GM23338 (cell line): ENCODE measurements around the gene MBNL1. TPM values are rescaled to one million over a fixed set of nuclear protein-coding genes. Genes with fewer than 3 reads are reported as not detected.
A peak's percentile ranks its signal among the peaks of the same experiment; 100 is the strongest.

ENCODE experiments used
- ATAC-seq: fragments of 200-7000 bp; cut with Tn5 transposase; 3 replicates; pipeline ENCODE4 v1.9.1; 2020
- DNase-seq: peaks from one replicate; pipeline ENCODE4 v3.0.0-alpha.2; 2015; ENCODE audit warnings: low spot score
- H2AFZ ChIP-seq: fragments of 200-600 bp; sonication (generic); 2 replicates; pipeline ENCODE4 v1.8.0; 2016; ENCODE audit warnings: antibody characterized with exemption, mild to moderate bottlenecking, moderate library complexity
- H3F3A ChIP-seq: fragments of 200-600 bp; sonication (generic); replicated peaks from 2 replicates; pipeline ENCODE4 v1.8.0; 2017; ENCODE audit warnings: antibody characterized with exemption, mixed run types, low read depth
- H3K27ac ChIP-seq: fragments of 200-600 bp; sonication (generic); 2 replicates; pipeline ENCODE4 v1.6.1; 2016; ENCODE audit warnings: low read depth
- H3K27me3 ChIP-seq: fragments of 200-600 bp; sonication (generic); 2 replicates; pipeline ENCODE4 v1.8.0; 2016; ENCODE audit warnings: mild to moderate bottlenecking, mixed run types, moderate library complexity; ENCODE audit not compliant: insufficient read depth
- H3K36me3 ChIP-seq: fragments of 200-600 bp; sonication (generic); 2 replicates; pipeline ENCODE4 v1.8.0; 2016; ENCODE audit warnings: mild to moderate bottlenecking; ENCODE audit not compliant: insufficient read depth
- H3K4me1 ChIP-seq: fragments of 200-600 bp; sonication (generic); 2 replicates; pipeline ENCODE4 v1.8.0; 2016; ENCODE audit warnings: mild to moderate bottlenecking, moderate library complexity; ENCODE audit not compliant: insufficient read depth
- H3K4me2 ChIP-seq: fragments of 200-600 bp; sonication (generic); 2 replicates; pipeline ENCODE4 v1.7.1; 2017; ENCODE audit warnings: mixed run types
- H3K4me3 ChIP-seq: fragments of 200-600 bp; sonication (generic); 2 replicates; pipeline ENCODE4 v1.6.1; 2016; ENCODE audit warnings: mixed run types
- H3K79me2 ChIP-seq: fragments of 200-600 bp; sonication (generic); replicated peaks from 2 replicates; pipeline ENCODE4 v1.8.0; 2017; ENCODE audit warnings: mild to moderate bottlenecking; ENCODE audit not compliant: insufficient read depth
- H3K9me2 ChIP-seq: fragments of 200-600 bp; sonication (generic); 2 replicates; pipeline ENCODE4 v1.8.0; 2017; ENCODE audit not compliant: insufficient read depth
- H4K20me1 ChIP-seq: fragments of 200-600 bp; sonication (generic); replicated peaks from 2 replicates; pipeline ENCODE4 v1.8.0; 2017; ENCODE audit warnings: mild to moderate bottlenecking; ENCODE audit not compliant: insufficient read depth
- H3K27ac Mint-ChIP-seq: 2 replicates; pipeline ENCODE4 v1.8.0; 2020; ENCODE audit warnings: inconsistent platforms, mild to moderate bottlenecking, moderate library complexity, mixed read lengths
- H3K27me3 Mint-ChIP-seq: 3 replicates; pipeline ENCODE4 v1.8.0; 2022; ENCODE audit warnings: low read depth, mild to moderate bottlenecking, moderate library complexity, mixed read lengths, inconsistent platforms; ENCODE audit not compliant: insufficient read depth, poor library complexity
- H3K36me3 Mint-ChIP-seq: 3 replicates; pipeline ENCODE4 v1.8.0; 2021; ENCODE audit warnings: low read depth, mild to moderate bottlenecking, inconsistent platforms, moderate library complexity, mixed read lengths
- H3K4me1 Mint-ChIP-seq: 3 replicates; pipeline ENCODE4 v1.8.0; 2020; ENCODE audit warnings: mild to moderate bottlenecking, inconsistent platforms, mixed read lengths
- H3K4me3 Mint-ChIP-seq: 3 replicates; pipeline ENCODE4 v1.8.0; 2021; ENCODE audit warnings: moderate library complexity, mild to moderate bottlenecking, inconsistent platforms, mixed read lengths
- H3K9me3 Mint-ChIP-seq: 3 replicates; pipeline ENCODE4 v1.8.0; 2020; ENCODE audit warnings: moderate library complexity, mild to moderate bottlenecking, inconsistent platforms, mixed read lengths
- CREB1 ChIP-seq: fragments of 250-450 bp; sonication (Bioruptor Pico); IDR thresholded peaks from 2 replicates; pipeline ENCODE4 v1.5.0; 2020; ENCODE audit warnings: low read depth, mild to moderate bottlenecking, moderate library complexity
- EZH2 ChIP-seq: fragments of 200-600 bp; sonication (generic); IDR thresholded peaks from one replicate; pipeline ENCODE4 v1.8.0; 2017; ENCODE audit warnings: antibody characterized with exemption, mild to moderate bottlenecking, low read depth; ENCODE audit not compliant: unreplicated experiment
- EZH2phosphoT487 ChIP-seq: fragments of 200-600 bp; sonication (generic); IDR thresholded peaks from one replicate; pipeline ENCODE4 v1.8.1; 2018; ENCODE audit warnings: antibody characterized with exemption; ENCODE audit not compliant: unreplicated experiment
- JUNB ChIP-seq: IDR thresholded peaks from one replicate; pipeline ENCODE4 v1.6.1; 2016; ENCODE audit warnings: antibody characterized with exemption; ENCODE audit not compliant: unreplicated experiment
- NANOG ChIP-seq: IDR thresholded peaks from 2 replicates; pipeline ENCODE4 v1.6.1; 2016; ENCODE audit warnings: antibody characterized with exemption, borderline replicate concordance
- POLR2AphosphoS5 ChIP-seq: IDR thresholded peaks from 2 replicates; pipeline ENCODE4 v1.6.1; 2016; ENCODE audit warnings: antibody characterized with exemption, low read depth
- STAT1 ChIP-seq: IDR thresholded peaks from one replicate; pipeline ENCODE4 v1.6.1; 2016; ENCODE audit warnings: antibody characterized with exemption; ENCODE audit not compliant: unreplicated experiment
- ZNF114 ChIP-seq: fragments of 250-450 bp; sonication (Bioruptor Pico); IDR thresholded peaks from 2 replicates; pipeline ENCODE4 v1.5.0; 2020; ENCODE audit warnings: mild to moderate bottlenecking, moderate library complexity
- ZNF331 ChIP-seq: fragments of 250-450 bp; sonication (Bioruptor Pico); IDR thresholded peaks from 2 replicates; pipeline ENCODE4 v1.5.0; 2020; ENCODE audit warnings: low read depth, mild to moderate bottlenecking, moderate library complexity
- polyA plus RNA-seq: library from polyadenylated mRNA; unstranded; fragments of >200 nt; fragmentation: Nextera tagmentation; extraction: Ambion mirVana; gene quantifications from 2 replicates; pipeline ENCODE4 v1.2.1, GENCODE V29; 2016
- total RNA-seq: library from RNA; depleted of rRNA; stranded (reverse); fragments of >200 nt; shearing (Covaris generic); gene quantifications from 2 replicates; pipeline ENCODE4 v1.2.3, GENCODE V29; 2014
- TF ChIP-seq, protein P1 (sequence below): IDR thresholded peaks from one replicate; pipeline ENCODE4 v1.6.1; 2018; ENCODE audit warnings: antibody characterized with exemption; ENCODE audit not compliant: unreplicated experiment
- TF ChIP-seq, protein P2 (sequence below): fragments of 250-450 bp; sonication (Bioruptor Pico); IDR thresholded peaks from 2 replicates; pipeline ENCODE4 v1.5.0; 2020; ENCODE audit warnings: mild to moderate bottlenecking, moderate library complexity
- TF ChIP-seq, protein P3 (sequence below), 2 experiments: fragments of 200-600 bp in 1 of 2; sonication (generic) in 1 of 2; conservative IDR thresholded peaks; 2 replicates each; pipeline versions ENCODE4 v1.5.1 to v1.6.1; 2016 to 2017; ENCODE audit warnings: antibody characterized with exemption in 2 of 2, low read depth in 2 of 2, mild to moderate bottlenecking in 2 of 2, moderate library complexity in 1 of 2
- TF ChIP-seq, protein P4 (sequence below): IDR thresholded peaks from 2 replicates; pipeline ENCODE4 v1.6.1; 2016; ENCODE audit warnings: antibody characterized with exemption

Gene MBNL1
- total and polyA plus RNA-seq, 2 experiments from 2014 or later: 9.4 to 23.2 TPM

DNA sequence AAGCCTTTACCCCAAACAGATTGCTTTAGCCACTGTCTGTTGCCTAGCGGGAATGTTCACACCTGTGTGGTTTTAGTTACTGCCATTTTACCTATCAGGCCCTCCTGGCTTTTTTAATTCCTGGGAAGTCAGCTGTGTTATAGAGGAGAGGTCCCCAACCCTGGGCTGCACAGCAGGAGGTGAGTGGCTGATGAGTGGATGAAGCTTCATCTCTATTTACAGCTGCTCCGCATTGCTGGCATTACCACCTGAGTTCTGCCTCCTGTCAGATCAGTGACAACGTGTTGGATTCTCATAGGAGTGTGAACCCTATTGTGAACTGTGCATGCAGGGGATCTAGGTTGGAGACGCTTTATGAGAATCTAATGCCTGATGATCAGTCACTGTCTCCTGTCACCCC, 127.0 kb downstream of the MBNL1 start:
- Mint-ChIP-seq H3K27me3 (no peaks in the 10 kb centered on the region), H3K9me3 (no peaks in the 10 kb centered on the region; the same call in 2 of the 3 replicates), H3K36me3 (peaks cover 11% of the 10 kb centered on the region; the same call in 2 of the 3 replicates), H3K4me3 (no peak overlapping the region), H3K27ac (no peak overlapping the region), H3K4me1 (peaks cover 40% of the 10 kb centered on the region)
- H3F3A ChIP-seq: no peaks in the 10 kb centered on the region
- H3K4me2 ChIP-seq: no peak overlapping the region
- no peak overlapping the region for H2AFZ ChIP-seq
- H3K27ac ChIP-seq: no peak overlapping the region
- H4K20me1 ChIP-seq: no peaks in the 10 kb centered on the region
- no peak for ATAC-seq
- H3K9me2 ChIP-seq: no peaks in the 10 kb centered on the region
- H3K36me3 ChIP-seq: no peaks in the 10 kb centered on the region
- no peaks in the 10 kb centered on the region for H3K27me3 ChIP-seq
- DNase-seq: peak; percentile 29
- TF ChIP-seq ZNF114: no peak
- TF ChIP-seq NANOG: no peak
- no peak for TF ChIP-seq POLR2AphosphoS5
- TF ChIP-seq, protein P1, sequence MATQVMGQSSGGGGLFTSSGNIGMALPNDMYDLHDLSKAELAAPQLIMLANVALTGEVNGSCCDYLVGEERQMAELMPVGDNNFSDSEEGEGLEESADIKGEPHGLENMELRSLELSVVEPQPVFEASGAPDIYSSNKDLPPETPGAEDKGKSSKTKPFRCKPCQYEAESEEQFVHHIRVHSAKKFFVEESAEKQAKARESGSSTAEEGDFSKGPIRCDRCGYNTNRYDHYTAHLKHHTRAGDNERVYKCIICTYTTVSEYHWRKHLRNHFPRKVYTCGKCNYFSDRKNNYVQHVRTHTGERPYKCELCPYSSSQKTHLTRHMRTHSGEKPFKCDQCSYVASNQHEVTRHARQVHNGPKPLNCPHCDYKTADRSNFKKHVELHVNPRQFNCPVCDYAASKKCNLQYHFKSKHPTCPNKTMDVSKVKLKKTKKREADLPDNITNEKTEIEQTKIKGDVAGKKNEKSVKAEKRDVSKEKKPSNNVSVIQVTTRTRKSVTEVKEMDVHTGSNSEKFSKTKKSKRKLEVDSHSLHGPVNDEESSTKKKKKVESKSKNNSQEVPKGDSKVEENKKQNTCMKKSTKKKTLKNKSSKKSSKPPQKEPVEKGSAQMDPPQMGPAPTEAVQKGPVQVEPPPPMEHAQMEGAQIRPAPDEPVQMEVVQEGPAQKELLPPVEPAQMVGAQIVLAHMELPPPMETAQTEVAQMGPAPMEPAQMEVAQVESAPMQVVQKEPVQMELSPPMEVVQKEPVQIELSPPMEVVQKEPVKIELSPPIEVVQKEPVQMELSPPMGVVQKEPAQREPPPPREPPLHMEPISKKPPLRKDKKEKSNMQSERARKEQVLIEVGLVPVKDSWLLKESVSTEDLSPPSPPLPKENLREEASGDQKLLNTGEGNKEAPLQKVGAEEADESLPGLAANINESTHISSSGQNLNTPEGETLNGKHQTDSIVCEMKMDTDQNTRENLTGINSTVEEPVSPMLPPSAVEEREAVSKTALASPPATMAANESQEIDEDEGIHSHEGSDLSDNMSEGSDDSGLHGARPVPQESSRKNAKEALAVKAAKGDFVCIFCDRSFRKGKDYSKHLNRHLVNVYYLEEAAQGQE: no peak
- TF ChIP-seq, protein P2, sequence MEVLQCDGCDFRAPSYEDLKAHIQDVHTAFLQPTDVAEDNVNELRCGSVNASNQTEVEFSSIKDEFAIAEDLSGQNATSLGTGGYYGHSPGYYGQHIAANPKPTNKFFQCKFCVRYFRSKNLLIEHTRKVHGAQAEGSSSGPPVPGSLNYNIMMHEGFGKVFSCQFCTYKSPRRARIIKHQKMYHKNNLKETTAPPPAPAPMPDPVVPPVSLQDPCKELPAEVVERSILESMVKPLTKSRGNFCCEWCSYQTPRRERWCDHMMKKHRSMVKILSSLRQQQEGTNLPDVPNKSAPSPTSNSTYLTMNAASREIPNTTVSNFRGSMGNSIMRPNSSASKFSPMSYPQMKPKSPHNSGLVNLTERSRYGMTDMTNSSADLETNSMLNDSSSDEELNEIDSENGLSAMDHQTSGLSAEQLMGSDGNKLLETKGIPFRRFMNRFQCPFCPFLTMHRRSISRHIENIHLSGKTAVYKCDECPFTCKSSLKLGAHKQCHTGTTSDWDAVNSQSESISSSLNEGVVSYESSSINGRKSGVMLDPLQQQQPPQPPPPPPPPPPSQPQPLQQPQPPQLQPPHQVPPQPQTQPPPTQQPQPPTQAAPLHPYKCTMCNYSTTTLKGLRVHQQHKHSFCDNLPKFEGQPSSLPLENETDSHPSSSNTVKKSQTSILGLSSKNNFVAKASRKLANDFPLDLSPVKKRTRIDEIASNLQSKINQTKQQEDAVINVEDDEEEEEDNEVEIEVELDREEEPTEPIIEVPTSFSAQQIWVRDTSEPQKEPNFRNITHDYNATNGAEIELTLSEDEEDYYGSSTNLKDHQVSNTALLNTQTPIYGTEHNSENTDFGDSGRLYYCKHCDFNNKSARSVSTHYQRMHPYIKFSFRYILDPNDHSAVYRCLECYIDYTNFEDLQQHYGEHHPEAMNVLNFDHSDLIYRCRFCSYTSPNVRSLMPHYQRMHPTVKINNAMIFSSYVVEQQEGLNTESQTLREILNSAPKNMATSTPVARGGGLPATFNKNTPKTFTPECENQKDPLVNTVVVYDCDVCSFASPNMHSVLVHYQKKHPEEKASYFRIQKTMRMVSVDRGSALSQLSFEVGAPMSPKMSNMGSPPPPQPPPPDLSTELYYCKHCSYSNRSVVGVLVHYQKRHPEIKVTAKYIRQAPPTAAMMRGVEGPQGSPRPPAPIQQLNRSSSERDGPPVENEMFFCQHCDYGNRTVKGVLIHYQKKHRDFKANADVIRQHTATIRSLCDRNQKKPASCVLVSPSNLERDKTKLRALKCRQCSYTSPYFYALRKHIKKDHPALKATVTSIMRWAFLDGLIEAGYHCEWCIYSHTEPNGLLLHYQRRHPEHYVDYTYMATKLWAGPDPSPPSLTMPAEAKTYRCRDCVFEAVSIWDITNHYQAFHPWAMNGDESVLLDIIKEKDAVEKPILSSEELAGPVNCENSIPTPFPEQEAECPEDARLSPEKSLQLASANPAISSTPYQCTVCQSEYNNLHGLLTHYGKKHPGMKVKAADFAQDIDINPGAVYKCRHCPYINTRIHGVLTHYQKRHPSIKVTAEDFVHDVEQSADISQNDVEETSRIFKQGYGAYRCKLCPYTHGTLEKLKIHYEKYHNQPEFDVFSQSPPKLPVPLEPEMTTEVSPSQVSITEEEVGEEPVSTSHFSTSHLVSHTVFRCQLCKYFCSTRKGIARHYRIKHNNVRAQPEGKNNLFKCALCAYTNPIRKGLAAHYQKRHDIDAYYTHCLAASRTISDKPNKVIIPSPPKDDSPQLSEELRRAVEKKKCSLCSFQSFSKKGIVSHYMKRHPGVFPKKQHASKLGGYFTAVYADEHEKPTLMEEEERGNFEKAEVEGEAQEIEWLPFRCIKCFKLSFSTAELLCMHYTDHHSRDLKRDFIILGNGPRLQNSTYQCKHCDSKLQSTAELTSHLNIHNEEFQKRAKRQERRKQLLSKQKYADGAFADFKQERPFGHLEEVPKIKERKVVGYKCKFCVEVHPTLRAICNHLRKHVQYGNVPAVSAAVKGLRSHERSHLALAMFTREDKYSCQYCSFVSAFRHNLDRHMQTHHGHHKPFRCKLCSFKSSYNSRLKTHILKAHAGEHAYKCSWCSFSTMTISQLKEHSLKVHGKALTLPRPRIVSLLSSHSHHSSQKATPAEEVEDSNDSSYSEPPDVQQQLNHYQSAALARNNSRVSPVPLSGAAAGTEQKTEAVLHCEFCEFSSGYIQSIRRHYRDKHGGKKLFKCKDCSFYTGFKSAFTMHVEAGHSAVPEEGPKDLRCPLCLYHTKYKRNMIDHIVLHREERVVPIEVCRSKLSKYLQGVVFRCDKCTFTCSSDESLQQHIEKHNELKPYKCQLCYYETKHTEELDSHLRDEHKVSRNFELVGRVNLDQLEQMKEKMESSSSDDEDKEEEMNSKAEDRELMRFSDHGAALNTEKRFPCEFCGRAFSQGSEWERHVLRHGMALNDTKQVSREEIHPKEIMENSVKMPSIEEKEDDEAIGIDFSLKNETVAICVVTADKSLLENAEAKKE (CRISPR knock-in tag): no peak
- TF ChIP-seq EZH2phosphoT487: no peak
- TF ChIP-seq, protein P3, sequence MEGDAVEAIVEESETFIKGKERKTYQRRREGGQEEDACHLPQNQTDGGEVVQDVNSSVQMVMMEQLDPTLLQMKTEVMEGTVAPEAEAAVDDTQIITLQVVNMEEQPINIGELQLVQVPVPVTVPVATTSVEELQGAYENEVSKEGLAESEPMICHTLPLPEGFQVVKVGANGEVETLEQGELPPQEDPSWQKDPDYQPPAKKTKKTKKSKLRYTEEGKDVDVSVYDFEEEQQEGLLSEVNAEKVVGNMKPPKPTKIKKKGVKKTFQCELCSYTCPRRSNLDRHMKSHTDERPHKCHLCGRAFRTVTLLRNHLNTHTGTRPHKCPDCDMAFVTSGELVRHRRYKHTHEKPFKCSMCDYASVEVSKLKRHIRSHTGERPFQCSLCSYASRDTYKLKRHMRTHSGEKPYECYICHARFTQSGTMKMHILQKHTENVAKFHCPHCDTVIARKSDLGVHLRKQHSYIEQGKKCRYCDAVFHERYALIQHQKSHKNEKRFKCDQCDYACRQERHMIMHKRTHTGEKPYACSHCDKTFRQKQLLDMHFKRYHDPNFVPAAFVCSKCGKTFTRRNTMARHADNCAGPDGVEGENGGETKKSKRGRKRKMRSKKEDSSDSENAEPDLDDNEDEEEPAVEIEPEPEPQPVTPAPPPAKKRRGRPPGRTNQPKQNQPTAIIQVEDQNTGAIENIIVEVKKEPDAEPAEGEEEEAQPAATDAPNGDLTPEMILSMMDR (conservative IDR thresholded peaks at IDR 0.05; ENCODE audit: low read depth in 2 of 2): no peak
- TF ChIP-seq STAT1: no peak
- TF ChIP-seq JUNB: no peak
- TF ChIP-seq, protein P4, sequence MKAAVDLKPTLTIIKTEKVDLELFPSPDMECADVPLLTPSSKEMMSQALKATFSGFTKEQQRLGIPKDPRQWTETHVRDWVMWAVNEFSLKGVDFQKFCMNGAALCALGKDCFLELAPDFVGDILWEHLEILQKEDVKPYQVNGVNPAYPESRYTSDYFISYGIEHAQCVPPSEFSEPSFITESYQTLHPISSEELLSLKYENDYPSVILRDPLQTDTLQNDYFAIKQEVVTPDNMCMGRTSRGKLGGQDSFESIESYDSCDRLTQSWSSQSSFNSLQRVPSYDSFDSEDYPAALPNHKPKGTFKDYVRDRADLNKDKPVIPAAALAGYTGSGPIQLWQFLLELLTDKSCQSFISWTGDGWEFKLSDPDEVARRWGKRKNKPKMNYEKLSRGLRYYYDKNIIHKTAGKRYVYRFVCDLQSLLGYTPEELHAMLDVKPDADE: no peak
- TF ChIP-seq EZH2: no peak
- no peak for TF ChIP-seq CREB1
- TF ChIP-seq ZNF331 (CRISPR knock-in tag): no peak
- H3K79me2 ChIP-seq: peaks cover 47% of the 10 kb centered on the region
- H3K4me1 ChIP-seq: peaks cover 42% of the 10 kb centered on the region
- no peak overlapping the region for H3K4me3 ChIP-seq
